ENCODE results near the gene CLASP1.

The CLASP1 gene

DNA sequence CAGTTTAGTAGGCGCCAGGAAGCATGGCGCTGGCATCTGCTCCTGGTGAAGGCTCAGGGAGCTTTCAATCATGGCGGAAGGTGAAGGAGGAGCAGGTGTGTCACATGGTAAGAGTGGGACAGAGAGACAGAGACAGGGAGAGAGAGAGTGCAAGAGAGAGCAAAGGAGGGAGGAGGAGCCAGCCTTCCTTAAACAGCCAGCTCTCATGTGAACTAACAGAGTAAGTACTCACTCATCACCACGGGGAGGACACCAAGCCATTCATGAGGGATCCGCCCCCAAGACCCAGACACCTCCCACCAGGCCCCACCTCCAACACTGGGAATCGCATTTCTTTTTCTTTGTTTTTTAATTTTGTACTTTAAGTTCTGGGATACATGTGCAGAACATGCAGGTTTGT, 40.8 kb upstream of the CLASP1 start:
- TF ChIP-seq SPI1 (IDR thresholded peaks at IDR 0.05; ENCODE audit: borderline replicate concordance, low read depth): no peak
- TF ChIP-seq, protein P1, sequence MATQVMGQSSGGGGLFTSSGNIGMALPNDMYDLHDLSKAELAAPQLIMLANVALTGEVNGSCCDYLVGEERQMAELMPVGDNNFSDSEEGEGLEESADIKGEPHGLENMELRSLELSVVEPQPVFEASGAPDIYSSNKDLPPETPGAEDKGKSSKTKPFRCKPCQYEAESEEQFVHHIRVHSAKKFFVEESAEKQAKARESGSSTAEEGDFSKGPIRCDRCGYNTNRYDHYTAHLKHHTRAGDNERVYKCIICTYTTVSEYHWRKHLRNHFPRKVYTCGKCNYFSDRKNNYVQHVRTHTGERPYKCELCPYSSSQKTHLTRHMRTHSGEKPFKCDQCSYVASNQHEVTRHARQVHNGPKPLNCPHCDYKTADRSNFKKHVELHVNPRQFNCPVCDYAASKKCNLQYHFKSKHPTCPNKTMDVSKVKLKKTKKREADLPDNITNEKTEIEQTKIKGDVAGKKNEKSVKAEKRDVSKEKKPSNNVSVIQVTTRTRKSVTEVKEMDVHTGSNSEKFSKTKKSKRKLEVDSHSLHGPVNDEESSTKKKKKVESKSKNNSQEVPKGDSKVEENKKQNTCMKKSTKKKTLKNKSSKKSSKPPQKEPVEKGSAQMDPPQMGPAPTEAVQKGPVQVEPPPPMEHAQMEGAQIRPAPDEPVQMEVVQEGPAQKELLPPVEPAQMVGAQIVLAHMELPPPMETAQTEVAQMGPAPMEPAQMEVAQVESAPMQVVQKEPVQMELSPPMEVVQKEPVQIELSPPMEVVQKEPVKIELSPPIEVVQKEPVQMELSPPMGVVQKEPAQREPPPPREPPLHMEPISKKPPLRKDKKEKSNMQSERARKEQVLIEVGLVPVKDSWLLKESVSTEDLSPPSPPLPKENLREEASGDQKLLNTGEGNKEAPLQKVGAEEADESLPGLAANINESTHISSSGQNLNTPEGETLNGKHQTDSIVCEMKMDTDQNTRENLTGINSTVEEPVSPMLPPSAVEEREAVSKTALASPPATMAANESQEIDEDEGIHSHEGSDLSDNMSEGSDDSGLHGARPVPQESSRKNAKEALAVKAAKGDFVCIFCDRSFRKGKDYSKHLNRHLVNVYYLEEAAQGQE (IDR thresholded peaks at IDR 0.05; ENCODE audit: insufficient replicate concordance, low read depth): no peak
- TF ChIP-seq, protein P2, sequence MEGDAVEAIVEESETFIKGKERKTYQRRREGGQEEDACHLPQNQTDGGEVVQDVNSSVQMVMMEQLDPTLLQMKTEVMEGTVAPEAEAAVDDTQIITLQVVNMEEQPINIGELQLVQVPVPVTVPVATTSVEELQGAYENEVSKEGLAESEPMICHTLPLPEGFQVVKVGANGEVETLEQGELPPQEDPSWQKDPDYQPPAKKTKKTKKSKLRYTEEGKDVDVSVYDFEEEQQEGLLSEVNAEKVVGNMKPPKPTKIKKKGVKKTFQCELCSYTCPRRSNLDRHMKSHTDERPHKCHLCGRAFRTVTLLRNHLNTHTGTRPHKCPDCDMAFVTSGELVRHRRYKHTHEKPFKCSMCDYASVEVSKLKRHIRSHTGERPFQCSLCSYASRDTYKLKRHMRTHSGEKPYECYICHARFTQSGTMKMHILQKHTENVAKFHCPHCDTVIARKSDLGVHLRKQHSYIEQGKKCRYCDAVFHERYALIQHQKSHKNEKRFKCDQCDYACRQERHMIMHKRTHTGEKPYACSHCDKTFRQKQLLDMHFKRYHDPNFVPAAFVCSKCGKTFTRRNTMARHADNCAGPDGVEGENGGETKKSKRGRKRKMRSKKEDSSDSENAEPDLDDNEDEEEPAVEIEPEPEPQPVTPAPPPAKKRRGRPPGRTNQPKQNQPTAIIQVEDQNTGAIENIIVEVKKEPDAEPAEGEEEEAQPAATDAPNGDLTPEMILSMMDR (IDR thresholded peaks at IDR 0.05; ENCODE audit: insufficient read depth, low read length): no peak
- no peak for TF ChIP-seq GABPA (IDR thresholded peaks at IDR 0.05; ENCODE audit: low read depth)
- no peak for TF ChIP-seq POLR2AphosphoS5 (IDR thresholded peaks at IDR 0.05; ENCODE audit: low read depth)
- DNase-seq (ENCODE audit: low read depth in 1 of 2, low spot score in 1 of 2): no peak
- H3K27ac ChIP-seq (replicated peaks): no peak overlapping the region
- H3K4me3 ChIP-seq (replicated peaks; ENCODE audit: insufficient read depth, low read length): no peak overlapping the region
- H3K27me3 ChIP-seq (ENCODE audit: insufficient read depth, poor library complexity, severe bottlenecking): no peaks in the 10 kb centered on the region

DNA sequence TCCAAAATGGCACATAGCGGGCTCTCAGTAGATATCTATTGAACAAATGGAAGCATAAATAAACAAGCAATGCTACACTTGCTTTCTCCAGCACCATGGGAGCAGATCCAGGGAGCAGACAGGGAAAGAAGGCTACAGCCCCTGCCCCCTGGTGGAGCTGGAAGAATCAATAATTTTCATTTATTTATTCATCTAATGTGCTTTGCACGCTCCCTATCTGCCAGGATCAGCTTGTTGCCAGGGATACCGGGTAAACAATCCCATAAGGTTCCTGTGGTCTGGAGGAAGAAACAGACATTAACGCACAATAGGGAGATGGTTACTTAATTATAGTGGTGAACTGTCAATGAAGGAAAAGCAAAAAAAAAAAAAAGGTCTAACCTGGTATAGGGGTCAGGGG, 40.1 kb upstream of the CLASP1 start:
- no peak overlapping the region for H3K4me3 ChIP-seq (replicated peaks; ENCODE audit: insufficient read depth, low read length)
- DNase-seq (ENCODE audit: low read depth in 1 of 2, low spot score in 1 of 2): no peak
- H3K27ac ChIP-seq (replicated peaks): no peak overlapping the region
- TF ChIP-seq POLR2AphosphoS5 (IDR thresholded peaks at IDR 0.05; ENCODE audit: low read depth) (no peak), SPI1 (IDR thresholded peaks at IDR 0.05; ENCODE audit: borderline replicate concordance, low read depth) (no peak), GABPA (IDR thresholded peaks at IDR 0.05; ENCODE audit: low read depth) (no peak)
- TF ChIP-seq, protein P2 (IDR thresholded peaks at IDR 0.05; ENCODE audit: insufficient read depth, low read length): no peak
- TF ChIP-seq, protein P1 (IDR thresholded peaks at IDR 0.05; ENCODE audit: insufficient replicate concordance, low read depth): no peak
- H3K27me3 ChIP-seq (ENCODE audit: insufficient read depth, poor library complexity, severe bottlenecking): no peaks in the 10 kb centered on the region

DNA sequence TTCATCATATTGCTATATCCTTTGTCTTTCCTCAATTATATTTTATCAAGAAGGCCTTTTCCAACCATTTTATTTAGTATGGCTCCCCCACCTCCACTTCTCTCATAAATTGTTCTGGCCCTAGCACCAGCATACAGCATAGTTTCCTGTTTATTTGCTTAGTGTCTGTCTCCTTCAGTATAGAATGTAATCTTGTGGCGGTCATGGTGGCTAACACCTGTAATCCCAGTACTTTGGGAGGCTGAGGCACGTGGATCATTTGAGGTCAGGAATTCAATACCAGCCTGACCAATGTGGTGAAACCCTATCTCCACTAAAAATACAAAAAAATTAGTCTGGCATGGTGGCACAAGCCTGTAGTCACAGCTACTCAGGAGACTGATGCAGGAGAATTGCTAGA, 39.6 kb upstream of the CLASP1 start:
- no peak overlapping the region for H3K27ac ChIP-seq (replicated peaks)
- DNase-seq (ENCODE audit: low read depth in 1 of 2, low spot score in 1 of 2): no peak
- TF ChIP-seq POLR2AphosphoS5 (IDR thresholded peaks at IDR 0.05; ENCODE audit: low read depth) (no peak), GABPA (IDR thresholded peaks at IDR 0.05; ENCODE audit: low read depth) (no peak)
- TF ChIP-seq, protein P2 (IDR thresholded peaks at IDR 0.05; ENCODE audit: insufficient read depth, low read length): no peak
- no peak overlapping the region for H3K4me3 ChIP-seq (replicated peaks; ENCODE audit: insufficient read depth, low read length)
- no peaks in the 10 kb centered on the region for H3K27me3 ChIP-seq (ENCODE audit: insufficient read depth, poor library complexity, severe bottlenecking)

DNA sequence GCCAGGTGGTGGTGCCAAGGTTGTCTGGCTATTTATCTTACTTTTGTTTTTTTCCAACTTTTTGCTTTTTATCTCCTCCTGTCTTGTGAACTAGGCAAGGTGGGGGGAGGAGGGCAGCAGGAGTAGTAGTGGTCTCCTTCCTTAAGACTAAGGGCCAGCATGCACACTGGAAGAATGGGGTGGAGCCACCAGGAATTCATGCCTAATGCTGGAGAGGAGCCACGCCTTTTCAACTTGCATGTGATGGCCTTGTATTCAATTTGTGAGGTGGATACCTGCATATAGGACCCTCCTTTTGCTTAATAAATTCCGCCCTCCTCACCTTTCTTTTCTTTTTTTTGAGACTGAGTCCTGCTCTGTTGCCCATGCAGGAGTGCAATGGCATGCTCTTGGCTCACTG, 37.6 kb upstream of the CLASP1 start:
- H3K27ac ChIP-seq (replicated peaks): no peak overlapping the region
- no peaks in the 10 kb centered on the region for H3K27me3 ChIP-seq (ENCODE audit: insufficient read depth, poor library complexity, severe bottlenecking)
- H3K4me3 ChIP-seq (replicated peaks; ENCODE audit: insufficient read depth, low read length): no peak overlapping the region
- TF ChIP-seq GABPA (IDR thresholded peaks at IDR 0.05; ENCODE audit: low read depth): no peak
- TF ChIP-seq, protein P1 (IDR thresholded peaks at IDR 0.05; ENCODE audit: insufficient replicate concordance, low read depth): no peak
- no peak for TF ChIP-seq POLR2AphosphoS5 (IDR thresholded peaks at IDR 0.05; ENCODE audit: low read depth)
- TF ChIP-seq, protein P2 (IDR thresholded peaks at IDR 0.05; ENCODE audit: insufficient read depth, low read length): no peak
- no peak for DNase-seq (ENCODE audit: low read depth in 1 of 2, low spot score in 1 of 2)

Data from HL-60 (cell line).